COLO668 (cell line): ENCODE data around the gene AJUBA.
"Not testable (repeated sequence)": the region's sequence is repeated elsewhere in the genome, so short reads cannot be mapped to it uniquely, and the experiment has no call there.

Experiments used
- DNase-seq: peaks from one replicate; lab custom pipeline; 2025; ENCODE audit not compliant: unreplicated experiment; lab: John Stamatoyannopoulos, UW

Gene AJUBA

GRCh38 chr14:23006544-23007419, 24.4 kb upstream of the AJUBA start:
- peak; percentile 98 for DNase-seq

DNA sequence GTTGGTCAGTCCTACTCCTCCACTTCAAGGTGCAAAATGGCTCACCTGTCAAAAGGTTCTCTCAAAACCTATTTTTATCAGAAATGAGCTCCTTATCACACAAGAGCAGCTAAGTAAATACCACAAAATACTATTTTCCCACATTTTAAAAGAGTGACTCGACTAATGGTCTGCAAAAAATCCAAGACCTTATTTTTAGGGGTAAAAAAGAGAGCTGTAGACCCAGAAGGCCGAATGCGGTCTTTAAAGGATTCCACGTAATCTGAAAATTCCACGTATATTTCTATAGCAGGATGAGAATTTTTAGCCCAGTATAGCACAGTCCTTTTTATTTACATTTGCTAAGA, 23.8 kb upstream of the AJUBA start:
- no peak for DNase-seq

DNA sequence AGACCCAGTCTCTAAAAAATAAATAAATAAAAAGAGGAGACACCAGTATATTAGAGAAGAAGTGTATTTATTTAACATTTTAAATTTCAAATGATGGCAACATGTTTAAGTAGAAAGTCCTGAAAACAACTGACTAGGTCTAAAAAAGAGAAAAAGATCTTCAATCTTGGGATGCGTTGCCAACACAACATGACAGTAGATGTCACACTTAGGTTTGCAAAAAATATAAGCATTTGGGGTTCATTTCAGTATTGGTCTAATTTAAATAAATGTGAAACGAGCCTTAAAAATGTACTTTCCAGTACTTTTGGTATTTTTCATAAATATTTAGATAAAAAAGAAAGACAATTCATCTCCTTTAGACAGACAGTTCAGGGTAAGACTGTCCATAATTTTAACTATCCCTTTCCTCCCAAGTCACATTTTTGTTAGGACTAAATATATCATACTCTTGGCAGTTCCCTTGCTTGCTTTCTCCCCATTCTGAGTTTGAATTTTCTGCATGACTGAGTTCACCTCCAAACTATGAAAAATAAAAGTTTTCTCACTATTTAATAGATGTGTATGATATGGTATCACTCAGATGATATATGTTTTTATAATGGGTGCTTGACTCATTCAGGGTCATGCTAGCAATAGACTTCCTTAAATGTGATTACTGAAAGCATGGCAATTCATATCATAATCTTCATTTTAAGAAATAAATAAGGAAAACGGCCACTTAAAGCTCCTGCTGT, 23.3 kb upstream of the AJUBA start:
- no peak for DNase-seq

GRCh38 chr14:23004274-23004673, 21.9 kb upstream of the AJUBA start:
- DNase-seq: not testable (repeated sequence)

GRCh38 chr14:23002592-23002991, 20.2 kb upstream of the AJUBA start:
- no peak for DNase-seq

GRCh38 chr14:23000860-23001259, 18.5 kb upstream of the AJUBA start:
- no peak for DNase-seq

- DNase-seq: no peak
Observed at GRCh38 chr14:22998329-22999012, 16.1 kb upstream of the AJUBA start.

- DNase-seq: no peak
Observed at GRCh38 chr14:22997676-22998323, 15.4 kb upstream of the AJUBA start.

GRCh38 chr14:22996768-22997654, 14.7 kb upstream of the AJUBA start:
- DNase-seq: no peak

GRCh38 chr14:22995889-22996625, 13.7 kb upstream of the AJUBA start:
- no peak for DNase-seq

DNA sequence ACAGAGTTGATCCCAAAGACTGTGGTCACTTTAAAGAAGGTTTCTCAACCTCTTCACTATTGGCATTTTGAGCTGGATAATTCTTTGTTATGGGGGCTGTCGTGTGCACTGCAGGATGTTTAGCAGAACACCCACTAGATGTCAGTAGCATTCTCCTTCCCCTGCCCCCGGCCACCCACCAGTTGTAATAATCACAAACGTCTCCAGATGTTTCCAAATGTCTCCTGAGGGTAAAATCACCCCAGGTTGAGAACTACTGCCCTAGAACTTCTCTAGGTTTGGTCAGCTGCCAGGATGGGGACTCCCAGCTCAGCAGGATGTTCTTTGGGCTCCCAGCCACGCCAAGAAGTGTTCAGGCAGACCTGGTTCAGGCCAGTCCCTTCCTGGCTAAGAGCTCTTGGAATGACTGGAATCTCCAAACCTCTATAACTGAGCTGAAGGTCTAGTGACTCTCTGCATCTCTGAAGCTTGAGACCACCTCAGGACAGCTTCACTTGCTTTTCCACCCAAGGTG, 12.5 kb upstream of the AJUBA start:
- no peak for DNase-seq

GRCh38 chr14:22993517-22993916, 11.2 kb upstream of the AJUBA start:
- no peak for DNase-seq

DNA sequence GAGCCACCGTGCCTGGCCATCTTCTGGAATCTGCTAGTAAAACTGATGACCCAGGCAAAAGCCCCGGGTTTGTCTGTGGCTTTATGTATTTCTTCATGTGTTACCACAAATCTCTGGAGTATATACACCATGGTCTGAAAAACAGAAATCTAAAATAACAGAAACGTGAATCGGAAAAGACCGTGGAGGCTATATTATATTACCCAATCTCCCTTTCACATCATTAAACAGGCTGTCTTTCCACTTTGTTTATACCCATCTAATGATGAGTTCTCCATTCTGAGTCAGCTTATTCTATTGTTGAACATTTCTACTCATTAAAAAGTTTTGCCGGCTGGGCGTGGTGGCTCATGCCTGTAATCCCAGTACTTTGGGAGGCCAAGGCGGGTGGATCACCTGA, 9.5 kb upstream of the AJUBA start:
- DNase-seq: no peak

- no peak for DNase-seq
Observed at GRCh38 chr14:22987291-22987690, 4.9 kb upstream of the AJUBA start.

DNA sequence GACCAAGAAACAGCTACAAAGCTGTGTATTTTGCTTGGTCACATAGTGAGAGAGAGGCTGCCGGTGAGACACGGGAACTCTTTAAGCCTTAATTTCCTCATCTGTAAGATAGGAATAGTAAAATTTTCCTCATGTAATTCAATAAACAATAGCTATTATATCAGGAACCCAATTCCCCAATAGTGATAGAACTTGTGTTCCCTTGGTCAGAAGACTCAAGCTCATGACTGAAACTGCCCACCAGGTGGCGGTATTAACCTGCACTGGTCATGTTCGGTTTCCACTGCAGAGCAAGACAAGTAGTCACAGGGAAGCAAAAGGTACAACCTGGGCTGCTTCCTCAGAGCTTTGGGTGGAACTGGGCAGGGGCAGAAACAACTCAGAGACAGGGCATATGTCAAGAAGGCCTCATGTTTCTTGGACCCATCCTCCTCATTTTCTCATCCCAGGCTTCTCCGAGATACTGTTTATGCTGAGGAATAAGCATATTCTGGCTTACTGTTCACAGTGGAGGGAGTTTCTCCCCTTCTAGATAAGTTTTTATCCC, 4.2 kb upstream of the AJUBA start:
- DNase-seq: peak; percentile 86

DNA sequence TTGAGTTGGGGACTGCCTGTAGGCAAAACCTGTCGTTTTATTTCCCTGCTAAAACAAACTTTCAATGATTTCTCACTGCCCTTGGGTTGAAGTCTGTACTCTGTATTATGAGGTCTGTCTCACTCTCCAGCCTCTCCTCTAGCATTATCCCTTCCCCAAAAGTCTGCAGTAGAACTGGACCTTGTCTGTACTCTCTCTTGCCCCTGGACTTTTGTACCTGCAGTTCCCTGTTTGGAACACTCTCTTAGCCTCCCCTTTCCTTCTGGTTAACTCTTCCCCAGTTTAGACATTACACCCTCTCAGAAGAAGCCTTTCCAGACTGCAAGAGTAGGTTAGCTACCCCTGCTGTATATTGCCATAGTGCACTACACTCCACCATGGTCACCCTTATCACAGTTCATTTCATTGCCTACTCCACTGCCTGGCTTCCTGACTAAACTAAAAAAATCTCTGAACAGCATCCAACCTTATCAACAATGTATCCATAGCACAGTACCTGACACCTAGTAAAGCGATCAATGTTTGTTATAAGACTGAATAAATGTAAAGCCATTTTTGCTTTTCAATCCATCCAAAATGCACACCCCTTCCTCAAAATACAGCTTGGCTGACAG, 3.6 kb upstream of the AJUBA start:
- no peak for DNase-seq

DNA sequence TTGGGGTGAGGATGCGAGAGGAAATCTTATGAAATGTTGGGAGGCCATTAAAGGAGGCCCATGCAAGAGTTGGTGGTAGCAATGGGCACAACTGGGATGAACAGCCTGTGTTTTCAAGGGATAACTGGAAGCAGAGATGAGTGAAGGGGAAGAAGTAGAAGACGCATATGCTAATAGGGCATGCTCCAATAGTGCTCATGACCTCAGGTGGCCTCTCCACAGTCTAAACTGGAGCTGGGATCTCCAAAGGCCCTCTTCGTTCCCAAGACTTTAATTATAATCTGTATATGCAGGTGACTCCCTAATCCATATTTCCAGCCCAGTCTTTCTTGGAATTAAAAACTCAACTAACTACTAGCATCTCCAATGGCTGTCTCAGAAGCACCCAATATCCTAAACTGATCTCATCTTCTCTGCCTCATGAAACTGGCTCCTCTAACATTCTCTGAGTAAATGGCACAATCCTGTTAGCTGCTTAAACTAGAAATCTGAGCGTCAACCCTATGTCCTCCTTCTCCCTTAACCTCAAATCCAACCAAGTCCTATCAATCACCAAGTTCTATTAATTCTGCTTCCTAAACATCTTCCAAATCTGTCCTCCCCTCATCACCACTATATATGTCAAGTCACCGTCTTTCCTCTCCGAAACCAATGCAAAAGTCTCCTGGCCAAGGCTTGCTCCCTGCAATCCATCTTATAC, 2.8 kb upstream of the AJUBA start:
- DNase-seq: no peak

DNA sequence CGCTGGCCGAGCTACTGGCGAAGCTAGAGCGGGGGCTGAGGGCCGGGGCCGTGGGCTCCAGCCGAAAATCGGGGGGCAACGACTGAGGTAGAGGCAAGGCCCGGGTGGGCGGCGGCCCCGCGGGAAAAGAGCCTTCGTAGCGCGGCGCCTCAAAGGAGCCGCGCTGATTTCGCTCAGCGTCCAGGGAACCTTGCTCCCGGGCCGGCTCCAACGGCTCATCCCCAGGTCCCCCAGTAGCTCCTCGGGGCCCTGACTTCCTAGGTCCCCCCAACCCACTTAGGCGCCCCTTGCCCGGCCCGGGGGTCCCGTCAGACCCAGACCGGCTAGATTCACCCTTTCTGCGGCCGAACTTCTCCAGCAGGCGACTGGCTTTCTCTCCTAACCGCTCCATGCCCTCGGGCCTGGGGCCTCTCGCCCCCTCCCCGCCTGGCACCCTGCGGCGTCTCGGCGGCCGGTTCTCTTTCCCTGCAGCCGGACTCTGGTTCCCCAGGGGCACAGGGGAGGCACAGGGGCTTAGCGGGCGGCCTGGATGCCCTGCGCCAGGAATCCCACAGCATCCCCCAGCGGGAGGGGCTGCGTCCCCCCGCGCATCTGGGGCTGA, 375 bp downstream of the AJUBA start:
- DNase-seq: peak; percentile 24
